Colon (tissue), 2 donors: ENCODE data around the gene ISOC2.
"Not testable (repeated sequence)": the region's sequence is repeated elsewhere in the genome, so short reads cannot be mapped to it uniquely, and the experiment has no call there.

Source experiments
- FAIRE-seq: peaks from 2 replicates; lab custom pipeline; 2012; peaks lifted over from hg19 to GRCh38; lab: Jason Lieb, UNC
- donor health status: control.
- donor health status: control.

Gene ISOC2

DNA sequence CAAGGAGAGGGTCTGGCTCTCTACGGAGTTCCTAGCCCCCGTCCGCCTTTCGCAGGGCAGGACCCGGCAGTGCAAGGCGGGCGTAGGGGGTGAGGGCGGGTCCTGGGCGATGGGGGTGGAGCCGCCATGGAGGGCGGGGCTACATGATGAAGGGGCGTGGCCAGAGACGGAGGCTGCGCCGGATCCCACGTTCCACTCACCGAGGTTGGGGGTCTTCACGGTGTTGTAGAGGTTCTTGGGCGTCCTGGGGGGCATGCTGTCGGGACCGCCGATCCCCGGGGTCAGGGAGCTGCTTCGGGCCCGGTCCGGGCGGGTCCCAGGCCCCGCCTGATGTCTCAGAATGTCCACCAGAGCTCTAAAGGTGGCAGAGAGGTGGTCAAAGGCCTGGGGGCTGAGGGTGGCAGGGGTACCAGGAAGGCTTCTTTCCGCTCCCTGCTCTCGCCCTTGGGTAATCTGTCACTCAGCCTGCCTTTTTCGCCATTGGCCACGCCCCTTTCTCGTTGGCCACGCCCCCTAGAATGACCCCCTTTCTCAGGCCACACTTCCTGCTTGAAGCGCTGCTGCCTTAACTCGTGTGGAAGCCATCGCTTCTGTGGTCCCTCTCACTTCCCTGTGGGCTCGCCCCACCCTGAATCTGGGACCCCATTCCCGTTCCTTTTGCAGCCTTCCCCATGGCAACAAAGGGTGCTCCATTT is 20.9 kb downstream of the ISOC2 start:
- FAIRE-seq: no peak

GRCh38 chr19:55439052-55439451 is 22.4 kb downstream of the ISOC2 start:
- no peak for FAIRE-seq

DNA sequence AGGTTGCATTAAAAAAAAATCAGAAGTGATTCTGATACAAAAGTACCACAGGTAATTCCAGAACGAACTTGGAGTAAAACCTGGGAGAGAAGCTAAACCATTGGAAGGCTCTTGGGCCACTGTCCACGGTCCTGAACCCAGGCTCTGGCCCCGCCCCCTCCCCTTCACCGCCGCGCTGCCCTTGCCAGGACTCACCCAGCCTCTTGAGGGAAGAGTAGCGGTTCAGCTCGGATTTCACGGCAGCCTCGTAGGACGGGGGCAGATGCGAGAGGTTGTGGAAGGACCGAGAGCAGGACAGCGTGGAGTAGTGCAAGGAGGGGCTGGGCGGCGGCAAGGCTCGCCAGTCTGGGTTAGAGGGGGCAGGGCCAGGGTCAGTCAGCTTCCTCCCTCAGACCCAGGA is 24.0 kb downstream of the ISOC2 start:
- FAIRE-seq: no peak

DNA sequence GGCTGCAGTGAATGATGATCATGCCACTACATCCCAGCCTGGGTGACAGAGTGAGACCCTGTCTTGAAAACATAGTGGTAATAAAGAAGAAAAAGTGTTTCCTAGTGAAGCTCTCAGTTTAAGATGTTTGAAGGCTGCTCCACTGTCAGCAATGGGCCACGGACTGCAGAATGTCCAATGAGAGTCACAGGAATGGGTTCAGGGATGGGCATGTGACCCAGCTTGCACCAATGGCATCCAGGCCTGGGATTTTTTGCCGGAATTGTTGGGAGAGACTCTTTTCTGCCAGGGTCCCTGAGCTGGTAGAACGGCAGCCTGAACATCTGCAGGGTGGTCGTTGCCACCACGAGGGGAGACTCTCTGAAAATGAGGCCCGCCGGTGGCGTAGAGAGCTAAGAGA is 24.6 kb downstream of the ISOC2 start:
- FAIRE-seq: no peak

- FAIRE-seq: no peak
Observed at GRCh38 chr19:55435020-55435419, 26.4 kb downstream of the ISOC2 start.

DNA sequence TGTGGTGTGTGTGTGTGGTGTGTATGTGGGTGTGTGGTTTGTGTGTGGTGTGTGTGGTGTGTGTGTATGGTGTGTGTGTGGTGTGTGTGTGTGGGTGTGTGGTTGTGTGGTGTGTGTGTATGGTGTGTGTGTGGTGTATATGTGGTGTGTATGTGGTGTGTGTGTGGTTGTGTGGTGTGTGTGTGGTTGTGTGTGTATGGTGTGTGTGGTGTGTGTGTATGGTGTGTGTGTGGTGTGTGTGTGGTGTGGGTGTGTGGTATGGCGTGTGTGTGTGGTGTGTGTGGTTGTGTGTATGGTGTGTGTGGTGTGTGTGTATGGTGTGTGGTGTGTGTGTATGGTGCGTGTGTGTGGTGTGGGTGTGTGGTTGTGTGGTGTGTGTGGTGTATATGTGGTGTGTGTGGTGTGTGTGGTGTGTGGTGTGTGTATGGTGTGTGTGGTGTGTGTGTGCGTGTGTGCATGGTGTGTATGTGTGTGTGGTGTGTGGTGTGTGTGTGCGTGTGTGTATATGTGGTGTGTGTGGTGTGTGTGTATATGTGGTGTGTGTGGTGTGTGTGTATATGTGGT is 27.0 kb downstream of the ISOC2 start:
- FAIRE-seq: no peak

DNA sequence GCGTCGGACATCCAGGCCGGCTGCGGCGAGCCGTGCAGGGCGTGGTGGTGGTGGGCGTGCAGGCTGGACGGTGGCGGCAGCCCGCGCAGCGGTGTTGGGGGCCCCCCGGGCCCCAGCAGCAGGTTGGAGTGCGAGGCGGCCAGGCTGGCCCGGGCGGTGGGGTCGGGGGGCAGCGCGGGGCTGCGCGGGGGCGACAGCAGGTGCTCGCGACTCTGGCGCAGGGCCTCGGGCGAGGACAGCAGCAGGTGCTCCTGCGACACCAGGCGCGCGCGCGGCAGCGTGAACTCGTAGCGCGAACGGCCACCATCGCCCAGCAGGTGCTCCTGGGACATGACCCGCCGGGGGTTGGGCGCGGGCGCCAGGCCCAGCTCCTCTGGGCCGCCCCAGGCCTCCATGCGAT is 28.1 kb downstream of the ISOC2 start:
- FAIRE-seq: no peak

DNA sequence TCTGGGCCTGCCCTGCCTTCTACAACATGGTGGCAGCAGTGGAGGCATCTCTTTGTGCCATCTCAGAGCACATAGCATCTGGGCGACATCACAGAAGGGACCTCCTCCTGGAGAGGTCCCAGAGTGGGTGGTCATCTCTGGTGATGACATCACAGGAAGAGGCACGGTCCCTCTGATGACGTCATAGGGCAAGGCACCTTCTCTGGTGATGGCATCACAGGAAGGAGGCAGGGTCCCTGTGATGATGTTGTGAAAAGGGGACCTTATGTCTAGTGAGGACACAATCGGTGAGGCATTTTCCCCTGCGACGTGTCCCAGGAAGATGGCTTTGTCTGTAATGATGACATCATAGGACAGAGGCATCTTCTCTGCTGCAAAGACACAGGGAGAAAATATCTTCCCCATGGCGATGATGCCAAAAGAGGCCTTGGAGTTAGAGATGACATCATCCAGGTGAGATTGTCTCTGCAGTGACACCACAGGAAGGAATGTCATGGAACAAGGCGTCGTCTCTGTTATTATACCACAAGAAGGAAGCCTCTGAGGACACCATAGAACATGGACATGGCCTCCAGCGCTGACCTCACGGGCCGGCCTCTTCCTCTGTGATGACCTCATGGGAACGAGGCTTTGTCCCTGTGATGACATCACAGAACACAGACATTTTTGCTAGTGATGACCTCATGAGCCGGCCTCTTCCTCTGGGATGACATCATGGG is 29.0 kb downstream of the ISOC2 start:
- FAIRE-seq: no peak

- FAIRE-seq: no peak
Observed at GRCh38 chr19:55431183-55431582, 30.3 kb downstream of the ISOC2 start.

- no peak for FAIRE-seq
Observed at GRCh38 chr19:55426042-55426441, 35.4 kb downstream of the ISOC2 start.

GRCh38 chr19:55424518-55424917 is 36.9 kb downstream of the ISOC2 start:
- FAIRE-seq: no peak

- no peak for FAIRE-seq
Observed at GRCh38 chr19:55423225-55424005, 38.0 kb downstream of the ISOC2 start.

DNA sequence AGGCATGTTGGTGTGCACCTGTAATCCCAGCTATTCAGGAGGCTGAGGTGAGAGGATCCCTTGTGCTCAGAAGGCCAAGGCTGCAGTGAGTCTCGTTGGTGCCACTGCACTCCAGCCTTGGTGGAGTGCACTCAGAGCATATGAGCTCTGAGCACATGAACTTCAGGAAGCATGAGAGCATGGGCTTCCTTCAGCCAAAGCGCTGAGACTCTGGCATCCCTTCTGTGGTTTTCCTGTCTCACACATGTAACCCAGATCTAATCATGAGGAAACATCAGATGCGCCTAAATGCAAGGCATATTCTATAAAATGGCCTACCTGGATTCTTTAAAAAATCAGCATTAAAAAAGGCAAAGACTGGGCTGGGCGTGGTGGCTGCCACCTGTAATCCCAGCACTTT is 40.2 kb downstream of the ISOC2 start:
- not testable (repeated sequence) for FAIRE-seq

GRCh38 chr19:55419624-55420236 is 41.7 kb downstream of the ISOC2 start:
- FAIRE-seq: no peak

DNA sequence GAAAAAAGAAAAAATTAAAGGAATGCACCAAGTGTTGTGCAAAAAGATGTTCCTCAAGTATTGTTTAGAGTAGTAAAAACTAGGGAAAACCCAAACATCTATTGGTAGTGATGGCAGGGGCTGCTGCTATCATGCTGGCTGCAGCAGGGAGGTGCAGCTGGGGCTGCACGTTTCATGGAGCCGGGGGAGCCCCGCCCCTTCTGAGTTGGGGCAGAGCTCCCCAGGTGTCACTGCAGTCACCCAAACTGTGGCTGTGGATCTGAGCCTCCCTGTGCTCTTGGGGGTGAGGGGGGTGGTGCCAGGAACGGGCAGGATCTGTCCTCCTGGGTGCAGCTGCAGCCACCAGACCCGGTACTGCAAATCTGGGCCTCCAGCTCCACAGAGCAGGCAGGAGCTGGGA is 42.3 kb downstream of the ISOC2 start:
- no peak for FAIRE-seq

DNA sequence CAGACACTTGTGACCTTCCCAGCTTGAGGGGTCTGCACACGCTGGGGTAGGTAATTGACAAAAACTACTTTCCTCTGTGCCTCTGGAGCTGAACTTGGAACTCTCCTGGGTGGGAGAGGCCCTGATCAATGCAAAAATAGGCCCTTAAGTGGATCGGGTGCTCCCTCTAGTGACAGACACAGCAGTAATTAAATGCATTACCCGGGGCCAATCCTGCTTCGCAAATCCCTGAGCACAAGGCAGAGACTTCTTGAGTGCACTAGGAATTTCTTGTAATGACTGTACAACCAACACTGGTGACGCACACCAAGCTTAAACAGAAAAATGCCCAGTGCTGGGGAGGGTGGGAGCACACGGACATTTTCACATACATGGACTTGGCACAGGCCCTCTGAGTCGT is 43.3 kb downstream of the ISOC2 start:
- FAIRE-seq: no peak

- FAIRE-seq: no peak
Observed at GRCh38 chr19:55410168-55410567, 51.3 kb downstream of the ISOC2 start.

DNA sequence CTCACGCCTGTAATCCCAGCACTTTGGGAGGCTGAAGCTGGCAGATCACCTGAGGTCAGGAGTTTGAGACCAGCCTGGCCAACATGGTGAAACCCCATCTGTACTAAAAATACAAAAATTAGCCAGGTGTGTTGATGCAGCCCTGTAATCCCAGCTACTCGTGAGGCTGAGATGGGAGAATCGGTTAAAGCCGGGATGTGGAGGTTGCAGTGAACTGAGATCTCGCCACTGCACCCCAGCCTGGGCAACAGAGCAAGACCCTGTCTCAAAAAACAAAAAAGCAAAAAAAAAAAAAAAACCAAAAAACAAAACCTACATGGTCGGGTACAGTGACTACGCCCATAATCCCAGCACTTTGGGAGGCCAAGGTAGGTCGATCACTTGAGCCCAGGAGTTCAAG is 52.3 kb downstream of the ISOC2 start:
- FAIRE-seq: not testable (repeated sequence)

GRCh38 chr19:55408533-55408872 is 52.9 kb downstream of the ISOC2 start:
- FAIRE-seq: no peak

GRCh38 chr19:55407800-55408532 is 53.5 kb downstream of the ISOC2 start:
- peak; percentile 5 for FAIRE-seq

- FAIRE-seq: not testable (repeated sequence)
Observed at GRCh38 chr19:55407550-55407799, 54.0 kb downstream of the ISOC2 start, which contains the start of gene UBE2S. Gene UBE2S, minus strand, starts transcription at chr19:55407788. Its CDS starts 199 bp downstream, at chr19:55407589.
